ENCODE measurements around the gene CRLF1. TPM values are rescaled to one million over a fixed set of nuclear protein-coding genes. Genes with fewer than 3 reads are reported as not detected.

The CRLF1 gene
- total RNA-seq, 2 experiments from 2014 or later = 1.3 TPM; not detected in 1

DNA sequence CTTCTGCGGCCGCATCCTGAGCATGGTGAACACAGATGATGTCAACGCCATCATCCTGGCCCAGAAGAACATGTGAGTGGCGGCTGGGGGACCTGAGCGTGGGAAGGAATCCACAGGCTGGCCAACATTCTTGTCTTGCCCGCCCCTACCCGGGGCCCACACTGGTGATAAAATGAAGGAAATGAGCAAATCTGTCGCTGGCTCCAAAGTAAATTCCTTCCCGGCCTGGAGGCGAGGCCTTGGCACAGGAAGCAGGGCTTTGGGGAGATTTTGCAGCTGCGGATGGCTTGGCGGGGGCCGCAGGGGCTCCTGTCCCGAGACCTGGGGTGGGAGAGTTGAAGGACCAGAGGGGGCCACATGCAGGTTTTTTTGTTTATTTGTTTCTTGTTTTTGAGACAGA, 44.5 kb downstream of the CRLF1 start:
- TF ChIP-seq EZH2phosphoT487 (IDR thresholded peaks at IDR 0.05; ENCODE audit: borderline replicate concordance, low read depth, low read length) = no peak
- TF ChIP-seq, protein P1, sequence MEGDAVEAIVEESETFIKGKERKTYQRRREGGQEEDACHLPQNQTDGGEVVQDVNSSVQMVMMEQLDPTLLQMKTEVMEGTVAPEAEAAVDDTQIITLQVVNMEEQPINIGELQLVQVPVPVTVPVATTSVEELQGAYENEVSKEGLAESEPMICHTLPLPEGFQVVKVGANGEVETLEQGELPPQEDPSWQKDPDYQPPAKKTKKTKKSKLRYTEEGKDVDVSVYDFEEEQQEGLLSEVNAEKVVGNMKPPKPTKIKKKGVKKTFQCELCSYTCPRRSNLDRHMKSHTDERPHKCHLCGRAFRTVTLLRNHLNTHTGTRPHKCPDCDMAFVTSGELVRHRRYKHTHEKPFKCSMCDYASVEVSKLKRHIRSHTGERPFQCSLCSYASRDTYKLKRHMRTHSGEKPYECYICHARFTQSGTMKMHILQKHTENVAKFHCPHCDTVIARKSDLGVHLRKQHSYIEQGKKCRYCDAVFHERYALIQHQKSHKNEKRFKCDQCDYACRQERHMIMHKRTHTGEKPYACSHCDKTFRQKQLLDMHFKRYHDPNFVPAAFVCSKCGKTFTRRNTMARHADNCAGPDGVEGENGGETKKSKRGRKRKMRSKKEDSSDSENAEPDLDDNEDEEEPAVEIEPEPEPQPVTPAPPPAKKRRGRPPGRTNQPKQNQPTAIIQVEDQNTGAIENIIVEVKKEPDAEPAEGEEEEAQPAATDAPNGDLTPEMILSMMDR (conservative IDR thresholded peaks at IDR 0.05; ENCODE audit: low read length) = no peak
- H4K20me1 ChIP-seq (ENCODE audit: insufficient read depth, low read length) = 0 out of 2 replicates have a peak, but pooled peaks cover 6% of the 10 kb centered on the region
- no peaks in the 10 kb centered on the region for H3K9me3 ChIP-seq (ENCODE audit: low read length)
- ChIA-PET CTCF (ENCODE audit: unreplicated experiment) (no interaction called here), POLR2A (interaction anchor here (0.6 kb wide), 1 partner anchor 418 kb away, joined by 6 read pairs; no protein-coding TSS in a partner anchor)
- peaks cover 16% of the 10 kb centered on the region for H3K4me1 ChIP-seq (ENCODE audit: insufficient read depth, low read length, poor library complexity, severe bottlenecking)
- H2AFZ ChIP-seq (ENCODE audit: low read length) = no peak overlapping the region
- peaks cover 52% of the 10 kb centered on the region for H3K36me3 ChIP-seq (ENCODE audit: insufficient read depth, low read length)
- H3K4me3 ChIP-seq (ENCODE audit: low read depth, low read length, poor library complexity, severe bottlenecking) = no peak overlapping the region
- no peaks in the 10 kb centered on the region for H3K9me2 ChIP-seq (ENCODE audit: insufficient read depth, low read length)
- intact Hi-C loops (cut with micrococcal nuclease; ENCODE audit: unreplicated experiment) = no loop called here
- peaks cover 23% of the 10 kb centered on the region for H3K79me2 ChIP-seq (ENCODE audit: insufficient read depth, low read depth, low read length)
- no TSS peak for BruUV-seq (replicated peaks)
- no peak overlapping the region for H3K27ac ChIP-seq (ENCODE audit: low read depth, low read length, poor library complexity, severe bottlenecking)
- DNase-seq (ENCODE audit: low spot score) = no peak
- no peak overlapping the region for H3K4me2 ChIP-seq (ENCODE audit: low read length)

DNA sequence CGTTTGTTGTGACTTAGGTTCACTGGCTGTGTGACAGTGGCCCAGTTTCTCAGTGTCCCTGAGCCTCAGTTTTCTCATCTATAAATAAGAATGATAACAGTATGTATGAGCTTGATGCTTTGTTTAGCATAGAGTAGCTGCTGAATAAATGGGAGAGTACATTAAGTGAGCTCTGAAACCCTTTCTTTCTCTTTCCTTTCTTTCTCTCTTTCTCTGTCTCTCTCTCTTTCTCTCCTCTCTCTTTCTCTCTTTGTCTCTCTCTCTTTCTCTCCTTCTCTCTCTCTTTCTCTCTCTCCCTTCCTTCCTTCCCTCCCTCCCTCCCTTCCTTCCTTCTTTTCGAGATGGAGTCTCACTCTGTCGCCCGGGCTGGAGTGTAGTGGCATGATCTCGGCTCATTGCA, 46.9 kb downstream of the CRLF1 start:
- DNase-seq (ENCODE audit: low spot score) = no peak

More for the DNA sequence above, 46.9 kb downstream of the CRLF1 start:
- ChIA-PET CTCF (ENCODE audit: unreplicated experiment) (no interaction called here), POLR2A (interaction anchor here (0.6 to 2.8 kb wide), 4 partner anchors 16 to 69 kb away, joined by 3 to 13 read pairs (median 5); partner anchors contain the start of gene REX1BD)
- H3K4me1 ChIP-seq (ENCODE audit: insufficient read depth, low read length, poor library complexity, severe bottlenecking) = peaks cover 29% of the 10 kb centered on the region
- no TSS peak for BruUV-seq (replicated peaks)
- no peak overlapping the region for H3K4me3 ChIP-seq (ENCODE audit: low read depth, low read length, poor library complexity, severe bottlenecking)
- peaks cover 25% of the 10 kb centered on the region for H3K79me2 ChIP-seq (ENCODE audit: insufficient read depth, low read depth, low read length)
- no peak overlapping the region for H3K27ac ChIP-seq (ENCODE audit: low read depth, low read length, poor library complexity, severe bottlenecking)
- H3K9me2 ChIP-seq (ENCODE audit: insufficient read depth, low read length) = no peaks in the 10 kb centered on the region
- H3K36me3 ChIP-seq (ENCODE audit: insufficient read depth, low read length) = peaks cover 28% of the 10 kb centered on the region
- intact Hi-C loops (cut with micrococcal nuclease; ENCODE audit: unreplicated experiment) = no loop called here
- H4K20me1 ChIP-seq (ENCODE audit: insufficient read depth, low read length) = 0 out of 2 replicates have a peak, but pooled peaks cover 6% of the 10 kb centered on the region
- no peak overlapping the region for H2AFZ ChIP-seq (ENCODE audit: low read length)
- TF ChIP-seq EZH2phosphoT487 (IDR thresholded peaks at IDR 0.05; ENCODE audit: borderline replicate concordance, low read depth, low read length) = no peak
- TF ChIP-seq, protein P1 (conservative IDR thresholded peaks at IDR 0.05; ENCODE audit: low read length) = no peak
- H3K4me2 ChIP-seq (ENCODE audit: low read length) = peak overlapping the region; percentile 99
- H3K9me3 ChIP-seq (ENCODE audit: low read length) = no peaks in the 10 kb centered on the region
